ENCODE results near the gene SPO11.

DNA sequence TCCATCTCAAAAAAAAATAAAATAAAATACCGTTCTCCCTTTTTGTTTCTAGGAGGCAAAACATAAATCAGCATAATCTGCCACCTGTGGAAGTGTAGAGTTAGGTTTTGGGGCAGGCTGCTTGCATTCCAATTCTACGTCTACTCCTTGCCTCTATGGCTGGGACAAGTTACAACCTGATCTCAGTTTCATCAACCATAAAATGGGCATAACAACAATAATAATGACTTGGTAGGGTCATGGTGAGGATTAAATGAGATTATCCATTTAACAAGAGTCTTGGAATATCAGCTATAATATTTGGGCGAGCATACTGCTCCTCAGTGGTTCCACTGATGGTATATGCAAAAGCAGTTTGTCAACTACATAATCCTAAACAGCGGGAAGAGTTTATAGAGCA, 17.8 kb downstream of the SPO11 start:
- TF ChIP-seq EZH2 (IDR thresholded peaks at IDR 0.05): no peak
- TF ChIP-seq, protein P1, sequence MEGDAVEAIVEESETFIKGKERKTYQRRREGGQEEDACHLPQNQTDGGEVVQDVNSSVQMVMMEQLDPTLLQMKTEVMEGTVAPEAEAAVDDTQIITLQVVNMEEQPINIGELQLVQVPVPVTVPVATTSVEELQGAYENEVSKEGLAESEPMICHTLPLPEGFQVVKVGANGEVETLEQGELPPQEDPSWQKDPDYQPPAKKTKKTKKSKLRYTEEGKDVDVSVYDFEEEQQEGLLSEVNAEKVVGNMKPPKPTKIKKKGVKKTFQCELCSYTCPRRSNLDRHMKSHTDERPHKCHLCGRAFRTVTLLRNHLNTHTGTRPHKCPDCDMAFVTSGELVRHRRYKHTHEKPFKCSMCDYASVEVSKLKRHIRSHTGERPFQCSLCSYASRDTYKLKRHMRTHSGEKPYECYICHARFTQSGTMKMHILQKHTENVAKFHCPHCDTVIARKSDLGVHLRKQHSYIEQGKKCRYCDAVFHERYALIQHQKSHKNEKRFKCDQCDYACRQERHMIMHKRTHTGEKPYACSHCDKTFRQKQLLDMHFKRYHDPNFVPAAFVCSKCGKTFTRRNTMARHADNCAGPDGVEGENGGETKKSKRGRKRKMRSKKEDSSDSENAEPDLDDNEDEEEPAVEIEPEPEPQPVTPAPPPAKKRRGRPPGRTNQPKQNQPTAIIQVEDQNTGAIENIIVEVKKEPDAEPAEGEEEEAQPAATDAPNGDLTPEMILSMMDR (IDR thresholded peaks at IDR 0.05): no peak
- no peak for TF ChIP-seq EZH2phosphoT487 (IDR thresholded peaks at IDR 0.05)
